GM19372 (cell line): ENCODE results near the gene PLA1A.
"Not testable (repeated sequence)": the region's sequence is repeated elsewhere in the genome, so short reads cannot be mapped to it uniquely, and the experiment has no call there.

ENCODE experiments used
- ATAC-seq: cut with Tn5 transposase; IDR thresholded peaks from one replicate; pipeline ENCODE4 v1.9.1; 2021; ENCODE audit warnings: mild to moderate bottlenecking, low read depth, moderate library complexity; ENCODE audit not compliant: unreplicated experiment

The PLA1A gene

GRCh38 chr3:119660474-119661440 is 63.1 kb downstream of the PLA1A start, which contains the start of gene POPDC2:
Gene POPDC2 (minus strand): TSS chr3:119660589. CDS start chr3:119660423, 166 bp downstream.
- ATAC-seq: no peak

GRCh38 chr3:119662604-119663373 is 65.1 kb downstream of the PLA1A start:
- no peak for ATAC-seq

GRCh38 chr3:119663885-119664284 is 66.2 kb downstream of the PLA1A start:
- no peak for ATAC-seq

GRCh38 chr3:119664370-119664769 is 66.7 kb downstream of the PLA1A start:
- ATAC-seq: no peak

- ATAC-seq: no peak
These were observed 67.2 kb downstream of the PLA1A start for GRCh38 chr3:119664850-119665379.

- ATAC-seq: no peak
These were observed 68.4 kb downstream of the PLA1A start for GRCh38 chr3:119665954-119666559.

GRCh38 chr3:119669906-119670570 is 72.4 kb downstream of the PLA1A start:
- no peak for ATAC-seq

- ATAC-seq: no peak
These were observed 75.1 kb downstream of the PLA1A start for GRCh38 chr3:119672776-119673175.

GRCh38 chr3:119673875-119674274 is 76.2 kb downstream of the PLA1A start:
- ATAC-seq: no peak

- ATAC-seq: no peak
These were observed 77.6 kb downstream of the PLA1A start for GRCh38 chr3:119675188-119675874.

- ATAC-seq: no peak
These were observed 78.3 kb downstream of the PLA1A start for GRCh38 chr3:119676020-119676419.

GRCh38 chr3:119676771-119677640 is 79.3 kb downstream of the PLA1A start, which contains the start of gene COX17:
Gene COX17 (minus strand): TSS chr3:119677406. CDS start chr3:119677310, 96 bp downstream.
- ATAC-seq: peak; percentile 88

GRCh38 chr3:119677641-119677934 is 79.9 kb downstream of the PLA1A start:
- no peak for ATAC-seq

GRCh38 chr3:119678209-119678608 is 80.5 kb downstream of the PLA1A start:
- ATAC-seq: not testable (repeated sequence)
